ENCODE data around the gene EZR.

The EZR gene

DNA sequence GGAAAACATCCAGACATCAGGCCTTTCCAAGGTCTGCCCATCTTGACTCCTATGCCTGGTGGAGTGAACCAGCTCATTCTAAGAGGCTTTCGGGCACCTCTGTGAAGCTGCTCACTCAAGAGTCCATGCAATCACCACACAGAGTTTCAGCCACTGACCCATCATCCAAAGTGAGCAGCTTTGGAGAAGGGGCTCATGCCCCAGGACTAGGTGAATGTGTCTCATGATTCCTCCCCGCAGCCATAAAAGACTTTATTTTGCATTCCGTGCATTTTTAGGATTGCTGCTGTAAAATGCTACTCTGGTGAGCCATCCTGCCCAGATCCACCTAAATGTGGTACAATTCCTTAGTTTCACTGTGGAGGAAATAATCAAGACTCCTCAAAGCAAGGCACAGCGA, 44.5 kb upstream of the EZR start (continued):
- TF ChIP-seq ZNF140 (tag by site-specific recombination; IDR thresholded peaks at IDR 0.05) (no peak), ZIC2 (tag by site-specific recombination; IDR thresholded peaks at IDR 0.05) (no peak), GLIS1 (tag by site-specific recombination; IDR thresholded peaks at IDR 0.05) (no peak), ZNF560 (tag by site-specific recombination; IDR thresholded peaks at IDR 0.05; ENCODE audit: borderline replicate concordance) (no peak), ZNF747 (tag by site-specific recombination; IDR thresholded peaks at IDR 0.05) (no peak), ZNF404 (tag by site-specific recombination; IDR thresholded peaks at IDR 0.05) (no peak)
- TF ChIP-seq, protein P1, sequence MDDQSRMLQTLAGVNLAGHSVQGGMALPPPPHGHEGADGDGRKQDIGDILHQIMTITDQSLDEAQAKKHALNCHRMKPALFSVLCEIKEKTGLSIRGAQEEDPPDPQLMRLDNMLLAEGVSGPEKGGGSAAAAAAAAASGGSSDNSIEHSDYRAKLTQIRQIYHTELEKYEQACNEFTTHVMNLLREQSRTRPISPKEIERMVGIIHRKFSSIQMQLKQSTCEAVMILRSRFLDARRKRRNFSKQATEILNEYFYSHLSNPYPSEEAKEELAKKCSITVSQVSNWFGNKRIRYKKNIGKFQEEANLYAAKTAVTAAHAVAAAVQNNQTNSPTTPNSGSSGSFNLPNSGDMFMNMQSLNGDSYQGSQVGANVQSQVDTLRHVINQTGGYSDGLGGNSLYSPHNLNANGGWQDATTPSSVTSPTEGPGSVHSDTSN (CRISPR knock-in tag; IDR thresholded peaks at IDR 0.05), result no peak
- TF ChIP-seq, protein P2, sequence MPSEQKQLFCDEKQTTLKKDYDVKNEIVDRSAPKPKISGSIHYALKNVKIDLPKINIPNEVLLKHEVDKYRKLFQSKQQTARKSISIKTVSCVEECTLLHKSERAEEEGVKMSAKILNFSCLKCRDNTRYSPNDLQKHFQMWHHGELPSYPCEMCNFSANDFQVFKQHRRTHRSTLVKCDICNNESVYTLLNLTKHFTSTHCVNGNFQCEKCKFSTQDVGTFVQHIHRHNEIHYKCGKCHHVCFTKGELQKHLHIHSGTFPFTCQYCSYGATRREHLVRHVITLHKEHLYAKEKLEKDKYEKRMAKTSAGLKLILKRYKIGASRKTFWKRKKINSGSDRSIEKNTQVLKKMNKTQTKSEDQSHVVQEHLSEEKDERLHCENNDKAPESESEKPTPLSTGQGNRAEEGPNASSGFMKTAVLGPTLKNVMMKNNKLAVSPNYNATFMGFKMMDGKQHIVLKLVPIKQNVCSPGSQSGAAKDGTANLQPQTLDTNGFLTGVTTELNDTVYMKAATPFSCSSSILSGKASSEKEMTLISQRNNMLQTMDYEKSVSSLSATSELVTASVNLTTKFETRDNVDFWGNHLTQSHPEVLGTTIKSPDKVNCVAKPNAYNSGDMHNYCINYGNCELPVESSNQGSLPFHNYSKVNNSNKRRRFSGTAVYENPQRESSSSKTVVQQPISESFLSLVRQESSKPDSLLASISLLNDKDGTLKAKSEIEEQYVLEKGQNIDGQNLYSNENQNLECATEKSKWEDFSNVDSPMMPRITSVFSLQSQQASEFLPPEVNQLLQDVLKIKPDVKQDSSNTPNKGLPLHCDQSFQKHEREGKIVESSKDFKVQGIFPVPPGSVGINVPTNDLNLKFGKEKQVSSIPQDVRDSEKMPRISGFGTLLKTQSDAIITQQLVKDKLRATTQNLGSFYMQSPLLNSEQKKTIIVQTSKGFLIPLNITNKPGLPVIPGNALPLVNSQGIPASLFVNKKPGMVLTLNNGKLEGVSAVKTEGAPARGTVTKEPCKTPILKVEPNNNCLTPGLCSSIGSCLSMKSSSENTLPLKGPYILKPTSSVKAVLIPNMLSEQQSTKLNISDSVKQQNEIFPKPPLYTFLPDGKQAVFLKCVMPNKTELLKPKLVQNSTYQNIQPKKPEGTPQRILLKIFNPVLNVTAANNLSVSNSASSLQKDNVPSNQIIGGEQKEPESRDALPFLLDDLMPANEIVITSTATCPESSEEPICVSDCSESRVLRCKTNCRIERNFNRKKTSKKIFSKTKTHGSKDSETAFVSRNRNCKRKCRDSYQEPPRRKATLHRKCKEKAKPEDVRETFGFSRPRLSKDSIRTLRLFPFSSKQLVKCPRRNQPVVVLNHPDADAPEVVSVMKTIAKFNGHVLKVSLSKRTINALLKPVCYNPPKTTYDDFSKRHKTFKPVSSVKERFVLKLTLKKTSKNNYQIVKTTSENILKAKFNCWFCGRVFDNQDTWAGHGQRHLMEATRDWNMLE (tag by site-specific recombination; conservative IDR thresholded peaks at IDR 0.05; ENCODE audit: low read depth), result no peak
- TF ChIP-seq, protein P3, sequence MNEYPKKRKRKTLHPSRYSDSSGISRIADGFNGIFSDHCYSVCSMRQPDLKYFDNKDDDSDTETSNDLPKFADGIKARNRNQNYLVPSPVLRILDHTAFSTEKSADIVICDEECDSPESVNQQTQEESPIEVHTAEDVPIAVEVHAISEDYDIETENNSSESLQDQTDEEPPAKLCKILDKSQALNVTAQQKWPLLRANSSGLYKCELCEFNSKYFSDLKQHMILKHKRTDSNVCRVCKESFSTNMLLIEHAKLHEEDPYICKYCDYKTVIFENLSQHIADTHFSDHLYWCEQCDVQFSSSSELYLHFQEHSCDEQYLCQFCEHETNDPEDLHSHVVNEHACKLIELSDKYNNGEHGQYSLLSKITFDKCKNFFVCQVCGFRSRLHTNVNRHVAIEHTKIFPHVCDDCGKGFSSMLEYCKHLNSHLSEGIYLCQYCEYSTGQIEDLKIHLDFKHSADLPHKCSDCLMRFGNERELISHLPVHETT (tag by site-specific recombination; IDR thresholded peaks at IDR 0.05), result no peak

DNA sequence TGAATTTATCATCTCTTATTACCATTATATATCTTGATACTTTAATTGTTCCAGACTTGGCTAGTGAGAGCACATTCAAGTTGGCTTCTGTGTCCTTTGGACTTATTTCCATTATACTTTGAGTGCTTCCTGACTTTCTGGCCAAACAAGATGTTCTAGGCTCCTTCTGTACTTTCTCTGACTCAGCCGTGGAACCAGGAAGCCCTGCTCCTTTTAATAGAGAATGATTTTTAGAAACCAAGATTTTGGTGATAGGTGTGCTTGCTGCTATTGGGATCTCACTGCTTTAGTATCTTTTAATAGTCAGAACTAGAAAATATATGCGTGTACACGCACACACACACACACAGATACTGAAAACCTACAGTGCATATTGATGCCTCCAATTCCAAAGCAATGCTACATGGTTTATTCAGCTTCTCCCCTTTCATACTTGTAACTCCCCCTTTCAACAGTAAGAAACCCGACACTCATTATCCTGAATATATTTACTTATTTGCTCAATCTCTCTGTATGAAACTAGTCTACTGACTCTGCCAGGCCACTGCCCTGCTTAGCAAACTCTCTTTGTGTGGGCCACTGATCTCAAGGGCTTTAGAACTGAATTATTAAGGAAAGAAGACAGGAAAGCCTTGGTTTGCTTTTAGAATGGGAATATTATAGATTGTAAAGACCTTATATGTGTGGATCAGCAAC, 42.7 kb upstream of the EZR start:
- Histone ChIP-seq H3K9me3 (ENCODE audit: control insufficient read depth, insufficient read depth, low read depth, low read length) (no peaks in the 10 kb centered on the region), H3K36me3 (ENCODE audit: control insufficient read depth in 2 of 2, insufficient read depth in 1 of 2, low read length in 2 of 2) (no peaks in the 10 kb centered on the region), H3K4me3 (ENCODE audit: low read depth, low read length) (no peak overlapping the region), H3K4me1 (ENCODE audit: control insufficient read depth, insufficient read depth, low read length) (no peaks in the 10 kb centered on the region), H3K27ac (ENCODE audit: extremely low read depth, low read depth, low read length) (no peak overlapping the region)
- TF ChIP-seq ZNF776 (tag by site-specific recombination; IDR thresholded peaks at IDR 0.05; ENCODE audit: borderline replicate concordance) (no peak), SETDB1 (IDR thresholded peaks at IDR 0.05; ENCODE audit: insufficient read length, low read length) (peak; percentile 61)
- ChIA-PET CTCF (interaction anchor here (0.6 to 0.7 kb wide), 2 partner anchors 32 to 488 kb away, joined by 3 to 4 read pairs; no protein-coding TSS in a partner anchor), POLR2A (no interaction called here)

DNA sequence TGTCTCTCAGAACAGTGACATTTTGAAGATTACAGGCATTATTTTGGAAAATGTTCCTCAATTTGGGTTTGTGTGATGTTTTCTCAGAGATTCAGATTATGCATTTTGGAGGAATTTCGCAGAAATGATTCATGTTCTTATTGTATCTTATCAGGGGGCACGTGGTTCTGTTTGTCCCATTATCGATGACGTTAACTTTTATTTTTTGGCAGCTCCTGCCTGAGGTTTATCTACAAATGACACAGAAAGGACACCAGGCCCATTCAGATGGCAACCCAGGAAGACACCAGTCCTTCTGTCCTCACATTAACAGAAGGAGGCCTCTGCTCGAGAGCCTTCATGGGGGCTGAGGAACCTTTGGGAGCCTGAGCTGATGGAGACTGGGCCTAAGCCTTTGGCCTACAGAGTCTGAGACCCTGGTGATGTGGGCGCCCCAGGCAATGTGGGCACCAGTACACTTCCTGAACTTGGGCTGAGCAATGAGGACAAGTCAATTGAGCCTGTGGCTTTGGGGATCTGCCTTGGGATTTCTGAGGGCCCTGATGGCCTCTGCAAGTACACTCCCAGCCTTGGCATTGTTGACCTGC, 41.2 kb upstream of the EZR start:
- Histone ChIP-seq H3K36me3 (ENCODE audit: control insufficient read depth in 2 of 2, insufficient read depth in 1 of 2, low read length in 2 of 2) (no peaks in the 10 kb centered on the region), H3K27ac (ENCODE audit: extremely low read depth, low read depth, low read length) (no peak overlapping the region), H3K9me3 (ENCODE audit: control insufficient read depth, insufficient read depth, low read depth, low read length) (no peaks in the 10 kb centered on the region), H3K4me3 (ENCODE audit: low read depth, low read length) (no peak overlapping the region), H3K4me1 (ENCODE audit: control insufficient read depth, insufficient read depth, low read length) (no peaks in the 10 kb centered on the region)
- no peak for TF ChIP-seq ZNF548 (tag by site-specific recombination; IDR thresholded peaks at IDR 0.05)
- no peak for TF ChIP-seq IKZF3 (tag by site-specific recombination; IDR thresholded peaks at IDR 0.05)
- no peak for TF ChIP-seq YY1 (tag by site-specific recombination; IDR thresholded peaks at IDR 0.05)
- POLR2A ChIA-PET, result no interaction called here
- CTCF ChIA-PET, result no interaction called here

Data from HEK293 (cell line).